Femur (tissue), 1 donor: ENCODE measurements around the gene BCCIP.

Source experiments
- DNase-seq: peaks from one replicate; pipeline ENCODE4 v3.0.0-alpha.2; 2017

BCCIP gene

GRCh38 chr10:125797994-125798662 lies 25.2 kb upstream of the BCCIP start:
- DNase-seq, result no peak

DNA sequence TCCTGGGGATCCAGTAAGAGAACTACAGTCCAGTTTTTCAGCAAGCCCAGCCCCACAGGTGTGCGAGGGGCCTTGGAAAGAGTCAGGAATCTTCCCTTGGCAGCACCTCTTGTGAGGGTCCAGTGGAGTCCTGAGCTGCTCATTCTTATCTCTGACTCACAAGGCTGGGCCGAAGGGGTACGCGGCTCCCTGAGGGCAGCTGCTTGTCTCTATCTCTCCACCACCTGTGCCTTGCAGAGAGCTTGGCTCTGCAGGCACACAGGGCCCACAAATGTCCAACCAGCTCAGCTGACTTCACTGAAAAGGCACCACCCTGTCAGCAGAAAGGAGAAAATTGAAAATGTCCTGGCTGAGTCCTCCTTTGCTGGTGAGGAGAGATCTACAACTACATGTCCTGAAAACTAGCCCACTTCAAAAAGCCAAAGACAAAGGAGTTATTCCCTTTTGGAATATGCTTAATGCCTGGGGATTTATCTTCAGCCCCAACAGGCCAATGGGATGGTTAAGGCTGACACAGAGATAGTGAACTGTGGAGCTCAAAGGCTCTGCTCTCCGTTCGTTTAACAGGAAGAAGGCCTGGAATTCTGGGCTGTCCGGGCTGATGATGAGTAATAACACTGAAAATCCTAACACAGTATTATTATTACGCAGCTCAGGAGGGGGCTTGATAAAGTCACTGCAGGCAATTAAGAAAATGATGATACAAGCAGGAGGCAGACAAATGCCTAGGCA lies 23.7 kb upstream of the BCCIP start:
- DNase-seq, result no peak

DNA sequence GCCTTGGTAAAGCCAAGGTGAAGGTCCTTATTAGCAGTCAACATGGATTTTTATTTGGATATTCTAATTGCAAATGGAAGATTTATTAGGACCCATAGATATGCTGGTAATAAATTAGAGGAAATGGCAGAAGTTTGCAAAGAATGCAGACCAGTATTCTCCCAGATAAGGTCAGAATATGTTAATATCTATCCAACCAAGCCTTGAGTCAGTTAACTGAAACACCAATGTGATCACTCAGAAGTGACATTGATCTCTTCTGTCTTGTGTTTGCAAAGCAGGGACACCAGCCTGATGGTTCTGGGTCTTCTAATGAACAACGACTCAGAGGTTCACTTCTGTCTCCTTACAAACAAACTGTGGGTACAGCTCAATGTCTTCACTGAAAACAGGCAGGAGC lies 21.8 kb upstream of the BCCIP start:
- no peak for DNase-seq

DNA sequence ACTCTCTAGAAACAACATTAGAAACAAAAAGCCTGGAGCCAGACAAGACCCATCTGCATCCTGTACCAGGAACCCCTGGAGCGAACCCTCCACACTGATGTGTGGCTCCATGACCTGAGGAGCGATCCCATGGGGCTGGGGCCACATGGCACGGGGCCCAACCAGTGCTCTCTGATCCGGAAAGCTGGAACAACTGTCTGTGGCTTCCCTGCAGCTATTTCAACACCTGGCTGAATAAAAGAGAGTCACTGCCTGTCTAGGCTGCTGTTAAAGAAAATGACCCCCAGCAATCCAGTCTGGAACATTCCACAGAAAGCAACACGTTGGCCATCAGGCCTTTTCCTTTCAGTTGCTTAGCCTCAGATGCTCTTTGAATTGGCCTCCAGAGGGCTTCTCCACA lies 21.2 kb upstream of the BCCIP start:
- no peak for DNase-seq

DNA sequence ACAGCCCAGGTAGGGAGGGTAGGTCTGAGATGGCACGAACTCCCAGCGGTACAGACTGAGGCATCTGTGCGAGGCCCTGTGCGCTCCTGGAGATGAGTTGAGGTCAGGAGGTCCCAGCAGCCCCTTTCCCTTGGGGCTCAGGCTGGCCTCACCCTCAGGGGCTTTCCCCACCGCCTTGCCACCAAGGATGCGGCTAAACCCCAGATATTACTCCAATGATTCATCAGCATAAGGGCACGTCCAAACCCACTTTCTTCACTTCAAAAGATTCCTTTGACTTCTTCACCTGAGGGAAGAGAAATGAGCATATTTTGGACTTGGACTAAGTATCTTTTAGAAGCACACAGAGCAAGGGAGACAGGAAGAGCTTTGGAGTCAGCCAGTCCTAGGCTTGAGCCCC lies 20.6 kb upstream of the BCCIP start:
- DNase-seq, result no peak

- no peak for DNase-seq
These were observed 15.3 kb upstream of the BCCIP start for GRCh38 chr10:125808047-125808446.

GRCh38 chr10:125811251-125811650 lies 12.1 kb upstream of the BCCIP start:
- no peak for DNase-seq

GRCh38 chr10:125812128-125812750 lies 11.1 kb upstream of the BCCIP start:
- DNase-seq, result no peak

GRCh38 chr10:125815764-125816163 lies 7.6 kb upstream of the BCCIP start:
- DNase-seq, result no peak

GRCh38 chr10:125816548-125816947 lies 6.8 kb upstream of the BCCIP start:
- no peak for DNase-seq

DNA sequence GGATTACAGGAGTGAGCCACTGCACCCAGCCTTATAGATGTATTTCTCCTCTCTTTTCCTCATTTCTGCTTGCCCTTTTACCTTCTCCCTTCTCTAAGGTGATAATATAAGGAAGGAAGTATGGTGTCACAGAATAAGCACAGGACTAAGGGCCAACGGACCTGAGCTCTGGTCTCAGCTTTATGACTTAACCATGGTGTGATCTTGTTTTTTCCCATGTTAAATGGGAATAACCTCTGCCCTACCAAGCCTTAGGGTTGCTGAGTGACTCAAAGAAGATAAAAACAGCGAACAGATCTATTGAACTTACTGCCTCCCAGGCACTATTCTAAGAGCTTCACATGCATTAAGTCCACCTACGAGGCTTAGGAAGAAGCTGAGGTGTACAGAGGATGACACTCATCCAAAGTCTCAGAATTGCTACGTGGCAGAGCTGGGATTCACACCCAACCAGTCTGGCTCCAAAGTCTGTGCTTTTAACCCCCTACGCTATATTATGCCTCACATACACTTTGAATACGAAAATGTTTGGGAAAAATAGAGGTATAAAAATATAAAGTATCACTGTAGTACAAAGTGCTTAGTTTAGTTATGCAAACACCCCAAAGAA lies 5.9 kb upstream of the BCCIP start:
- DNase-seq, result no peak

GRCh38 chr10:125820701-125821100 lies 2.6 kb upstream of the BCCIP start:
- no peak for DNase-seq

DNA sequence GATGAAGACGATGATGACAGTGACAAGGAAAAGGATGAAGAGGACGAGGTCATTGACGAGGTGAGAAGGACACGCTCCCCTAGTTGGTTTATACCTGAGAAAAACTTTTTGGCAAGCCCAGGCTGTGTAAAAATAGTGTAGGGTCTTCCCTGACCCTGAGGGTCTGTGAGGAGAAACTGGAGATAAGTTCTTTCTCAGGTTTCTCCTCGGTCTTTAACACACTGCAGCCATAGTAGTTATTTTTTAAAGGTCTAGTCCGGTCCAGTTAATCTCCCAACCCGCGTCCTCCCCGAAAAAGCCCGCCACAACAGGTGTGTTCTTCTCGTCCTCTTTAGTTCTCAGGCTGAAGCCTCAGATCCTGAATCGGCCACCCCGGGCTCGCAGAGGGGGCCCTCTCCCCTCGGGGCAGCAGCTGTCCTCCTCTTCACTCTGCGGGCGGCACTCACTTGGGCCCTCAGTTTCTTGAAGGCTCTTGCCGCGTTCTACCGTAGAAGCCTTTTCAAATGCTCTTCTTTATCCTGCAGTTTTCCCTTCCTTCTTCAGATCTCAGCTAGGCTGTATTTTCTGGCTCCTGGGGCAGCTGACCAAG lies 411 bp downstream of the BCCIP start:
- no peak for DNase-seq

DNA sequence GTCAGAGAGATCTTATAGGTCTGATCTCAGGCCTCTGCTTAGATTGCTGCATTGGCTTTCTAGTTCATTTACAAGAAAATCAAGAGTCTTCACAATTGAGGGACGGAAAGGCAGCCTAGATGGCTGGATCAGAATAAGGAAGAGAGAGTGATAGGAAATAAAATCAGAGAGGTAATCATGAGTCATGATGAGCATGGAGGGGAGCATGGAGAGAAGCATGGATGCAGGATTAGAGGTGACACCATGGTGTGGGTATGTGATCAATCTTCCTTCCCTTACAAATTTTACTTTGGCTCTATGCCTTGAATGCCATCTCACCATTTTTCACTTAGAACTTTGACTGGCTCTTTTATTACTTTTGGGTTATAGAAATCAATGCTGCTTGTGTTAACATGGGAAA lies 1.4 kb downstream of the BCCIP start:
- no peak for DNase-seq

- DNase-seq, result no peak
These were observed 3.8 kb downstream of the BCCIP start for GRCh38 chr10:125827133-125827532.

DNA sequence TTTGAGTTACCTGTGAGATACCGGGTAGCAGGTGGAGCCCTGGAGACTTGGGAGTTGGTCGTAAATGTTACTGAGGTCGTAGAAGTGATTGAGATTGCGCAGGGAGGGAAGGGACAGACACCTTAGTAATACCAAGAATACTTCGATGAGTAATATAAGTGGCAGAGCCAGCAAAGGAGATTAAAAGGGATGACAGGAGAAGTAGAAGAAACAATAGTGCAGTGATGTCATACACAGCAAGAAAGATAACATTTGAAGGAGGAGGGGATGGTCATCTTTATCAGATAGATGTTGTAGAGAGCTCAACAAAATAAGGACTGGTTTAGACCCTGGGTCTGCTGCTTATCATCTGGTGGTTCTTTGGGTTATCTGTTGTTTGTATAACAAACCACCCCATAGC lies 5.0 kb downstream of the BCCIP start:
- no peak for DNase-seq

- no peak for DNase-seq
These were observed 13.4 kb downstream of the BCCIP start for GRCh38 chr10:125836746-125837145.

DNA sequence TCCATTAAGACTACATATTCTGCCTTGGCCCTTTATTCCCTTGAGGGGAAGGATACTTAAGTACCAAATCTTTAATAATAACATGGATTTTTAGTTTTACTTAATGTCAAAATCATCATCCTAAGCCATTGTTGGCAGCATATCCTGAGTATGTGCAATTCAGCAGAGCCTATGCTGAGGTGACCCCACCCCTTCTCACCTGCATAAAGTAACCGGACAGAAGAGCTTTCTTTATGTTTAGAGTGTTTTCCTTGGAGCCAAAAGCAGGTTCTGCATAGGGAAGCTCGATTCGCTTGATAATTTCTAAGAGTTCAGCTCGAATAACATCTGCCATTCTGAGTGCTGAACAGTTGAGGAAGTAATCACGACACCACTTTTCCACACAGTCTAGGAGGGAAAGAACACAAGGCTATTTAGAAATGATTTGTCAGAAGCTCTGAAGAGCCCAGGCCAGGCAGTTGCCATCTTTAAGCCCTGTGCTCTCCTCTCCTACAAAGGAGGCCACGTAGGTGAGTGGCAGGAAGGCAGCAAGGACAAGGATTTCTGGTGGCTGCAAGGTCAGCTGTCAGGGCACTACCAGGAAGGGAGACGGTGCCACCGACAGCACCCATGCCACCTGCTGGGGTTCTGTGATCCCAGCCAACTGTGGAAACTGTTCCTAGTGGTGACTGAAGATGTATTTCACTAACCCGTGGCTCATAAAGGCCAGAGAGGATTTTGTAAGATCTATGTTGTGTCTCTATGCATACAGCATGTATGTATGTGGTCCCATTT lies 15.6 kb downstream of the BCCIP start:
- no peak for DNase-seq

DNA sequence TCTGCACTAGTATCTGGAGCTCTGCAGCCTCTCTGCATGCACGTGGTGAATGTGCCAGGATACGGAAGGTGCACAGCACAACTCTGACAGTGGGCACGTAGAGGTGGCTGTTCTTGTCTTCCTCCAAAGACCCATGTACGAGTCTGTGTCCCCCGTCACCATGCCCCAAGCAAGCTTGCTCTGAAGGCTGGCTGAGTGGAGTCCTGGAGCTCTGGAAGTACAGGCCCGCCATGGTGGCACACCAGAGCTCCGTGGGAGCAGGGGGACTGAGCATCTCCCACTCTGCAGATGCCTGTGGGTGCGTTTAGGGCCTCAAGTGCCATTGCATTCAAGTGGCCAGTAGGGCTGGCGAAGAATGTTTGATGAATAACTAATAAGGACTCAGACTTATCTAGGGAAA lies 17.1 kb downstream of the BCCIP start:
- DNase-seq, result no peak

DNA sequence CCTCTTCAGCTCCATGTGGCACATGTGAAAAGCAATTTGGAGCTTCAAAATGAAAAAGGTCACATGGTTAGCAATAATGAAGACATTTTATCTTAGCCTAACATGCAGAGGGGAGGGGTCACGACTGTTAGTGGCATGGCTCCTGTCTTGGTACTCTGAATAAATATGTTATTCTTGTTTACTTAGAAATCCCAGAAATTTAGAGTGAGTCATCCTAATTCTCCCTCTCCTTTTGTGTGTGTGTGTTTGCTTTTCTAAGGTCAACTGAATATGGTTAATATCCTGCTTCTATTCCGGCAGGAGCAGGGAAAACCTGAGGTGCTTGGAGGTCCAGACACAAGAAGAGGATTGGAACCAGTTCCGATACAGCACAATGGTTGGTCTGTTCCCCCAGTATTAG lies 17.6 kb downstream of the BCCIP start:
- DNase-seq, result no peak

DNA sequence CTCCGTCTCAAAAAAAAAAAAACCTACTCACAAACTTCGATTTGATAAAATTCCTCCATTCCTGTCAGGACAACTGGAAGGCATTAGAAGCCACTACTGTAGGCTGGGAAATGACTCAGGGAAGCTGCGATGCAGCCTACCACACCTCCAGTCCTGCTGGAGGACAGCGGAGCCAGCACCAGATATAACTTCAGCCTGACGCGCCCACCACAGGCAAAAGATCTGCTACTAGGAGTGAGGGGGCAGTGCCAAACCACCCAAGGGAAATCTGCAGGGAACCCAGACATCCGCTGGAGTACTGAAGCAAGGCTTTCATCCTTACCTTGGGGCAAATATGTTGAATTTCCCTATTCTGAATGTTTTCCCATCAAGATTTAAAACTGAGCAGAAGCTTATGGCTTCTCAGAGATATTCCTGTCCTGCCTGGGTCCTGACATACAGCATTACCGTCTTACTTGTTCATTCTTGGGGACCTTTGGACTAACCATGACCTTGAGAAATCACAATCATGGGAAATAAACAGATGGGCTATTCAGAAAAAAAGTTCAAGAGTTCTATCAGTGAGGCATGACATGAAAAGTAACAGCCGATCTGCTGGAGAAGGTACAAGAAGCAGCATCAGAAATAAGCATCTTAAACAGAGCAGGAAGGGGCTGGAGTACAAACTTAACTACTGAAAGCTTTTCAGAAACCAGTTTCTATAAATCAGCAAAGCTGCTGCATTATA lies 20.4 kb downstream of the BCCIP start:
- no peak for DNase-seq

DNA sequence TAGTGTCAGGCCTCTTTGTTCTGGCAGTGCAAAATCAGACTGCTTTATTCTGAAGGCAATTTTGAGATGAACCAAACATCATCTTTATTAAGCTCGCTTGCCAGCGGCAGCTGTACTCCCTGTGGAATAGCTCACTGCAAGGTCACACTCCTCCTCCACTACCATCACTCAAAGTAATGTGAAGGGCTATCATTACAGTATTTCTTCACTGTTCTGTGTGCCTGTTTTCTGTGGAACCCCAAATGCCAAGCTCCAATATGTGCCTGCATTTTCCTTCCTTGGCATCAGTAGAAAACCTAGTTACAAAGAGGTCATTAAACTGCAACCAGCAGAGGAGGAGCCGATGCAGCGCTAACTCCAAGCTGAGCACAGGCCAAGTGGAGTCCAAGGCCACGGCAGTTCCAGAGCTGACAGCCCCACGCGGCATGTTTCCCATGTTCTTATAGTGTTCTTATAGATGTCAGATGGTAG lies 21.4 kb downstream of the BCCIP start:
- DNase-seq, result peak; percentile 37
